Inflammatory macrophage (primary cell): ENCODE results near the gene TMEM187.

ENCODE experiments used
- DNase-seq, 2 donors: peaks; one replicate each; pipeline ENCODE4 v3.0.0-alpha.2; 2020 to 2022

The TMEM187 gene

DNA sequence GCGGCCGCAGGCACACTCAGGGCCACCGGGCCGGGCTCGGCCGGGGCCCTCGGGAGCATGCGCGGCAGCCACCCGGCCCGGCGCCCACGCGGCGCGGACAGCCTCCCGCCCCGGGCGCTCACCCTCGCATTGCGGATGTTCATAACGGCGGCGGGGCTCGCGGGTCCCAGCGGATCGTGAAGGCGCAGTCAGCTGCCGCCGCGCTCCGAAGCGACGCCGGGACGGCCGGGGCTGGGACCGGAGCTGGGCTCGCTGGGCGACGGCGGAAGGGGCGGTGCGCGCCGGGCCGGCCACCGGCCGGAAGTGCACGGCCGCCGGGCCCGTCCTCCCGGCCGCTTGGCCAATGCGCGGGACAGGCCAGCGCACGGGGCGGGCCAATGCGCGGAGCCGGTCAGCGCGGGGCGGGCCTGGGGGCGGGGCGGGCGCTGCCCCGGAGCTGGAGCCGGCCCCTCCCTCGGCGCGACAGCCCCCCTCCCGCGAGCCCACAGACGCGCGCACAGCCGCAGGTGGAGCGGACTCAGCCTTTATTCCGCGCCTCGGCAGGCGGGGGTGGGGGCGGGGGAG, 37.7 kb upstream of the TMEM187 start, which contains the start of gene NAA10:
Gene NAA10 (minus strand): TSS at position 276 of the 564 bp plus-strand sequence. CDS start 133 bp downstream, at position 143.
- DNase-seq: peak; percentile 64 to 82

DNA sequence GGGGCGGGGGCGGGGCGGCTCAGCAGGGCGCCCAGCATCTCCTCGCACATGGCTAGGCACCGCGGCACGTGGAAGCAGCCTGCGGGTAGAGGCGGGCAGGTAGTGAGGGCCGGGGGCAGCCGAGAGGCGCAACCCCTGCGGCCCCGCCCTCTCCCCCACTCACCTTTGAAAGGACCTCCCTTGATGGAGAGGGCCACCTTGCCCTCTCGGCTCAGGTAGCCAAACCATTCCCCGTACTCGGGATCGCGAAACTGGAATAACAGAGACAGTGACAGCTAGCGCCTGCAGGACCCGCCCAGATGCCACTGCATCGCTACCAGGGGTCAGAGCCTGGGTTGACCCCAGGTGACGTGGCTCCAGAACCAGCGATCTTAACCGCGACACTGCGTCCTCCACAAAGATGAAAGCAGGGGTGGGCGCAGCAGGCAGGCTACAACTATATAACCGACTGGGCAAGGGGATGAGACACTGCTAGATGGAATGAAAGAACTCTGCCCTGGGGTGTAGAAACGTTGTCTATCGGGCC, 37.2 kb upstream of the TMEM187 start:
- DNase-seq: peak in 1 of 2 donors; percentile 3

DNA sequence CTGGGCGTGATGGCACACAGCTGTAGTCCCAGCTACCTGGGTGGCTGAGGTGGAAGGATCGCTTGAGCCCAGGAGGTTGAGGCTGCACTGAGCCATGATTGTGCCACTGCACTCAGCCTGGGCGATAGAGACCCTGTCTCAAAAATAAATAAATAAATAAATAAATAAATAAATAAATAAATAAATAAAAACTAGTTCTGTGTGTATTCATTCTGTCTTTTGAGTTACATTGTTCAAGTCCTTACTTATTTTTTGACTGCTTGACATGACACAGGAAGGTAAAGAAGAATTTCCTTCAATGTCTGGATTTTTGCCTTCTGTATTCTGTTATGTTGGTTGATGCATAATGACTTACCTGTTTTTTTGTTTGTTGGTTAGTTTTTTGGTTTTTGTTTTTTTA, 35.5 kb upstream of the TMEM187 start:
- no peak for DNase-seq

DNA sequence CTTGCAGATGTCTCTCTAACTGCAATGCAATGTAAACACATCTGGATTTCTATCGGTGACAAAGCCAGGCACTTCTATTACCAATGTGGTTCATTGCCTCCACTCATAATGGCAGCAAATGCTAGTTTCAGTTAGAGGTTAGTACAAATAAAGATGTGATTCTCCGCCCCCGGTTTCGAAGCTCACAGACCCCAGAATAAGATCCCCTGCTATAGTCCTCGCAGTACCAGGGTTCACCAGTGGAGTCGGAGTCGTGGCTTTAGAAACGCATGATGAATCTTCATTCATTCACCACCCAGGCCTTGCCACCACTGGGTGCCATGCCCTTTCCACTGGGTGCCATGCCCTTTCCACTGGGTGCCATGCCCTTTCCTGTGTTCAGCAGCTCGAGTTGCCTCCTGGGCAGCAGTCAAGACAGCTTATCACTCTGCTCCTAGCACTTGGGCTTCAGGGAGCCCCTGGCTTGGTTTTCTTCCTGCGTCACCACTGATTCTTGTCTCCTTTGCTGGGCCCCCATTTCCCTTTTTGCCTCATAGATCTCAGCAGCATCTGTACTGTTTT, 34.2 kb upstream of the TMEM187 start:
- no peak for DNase-seq

DNA sequence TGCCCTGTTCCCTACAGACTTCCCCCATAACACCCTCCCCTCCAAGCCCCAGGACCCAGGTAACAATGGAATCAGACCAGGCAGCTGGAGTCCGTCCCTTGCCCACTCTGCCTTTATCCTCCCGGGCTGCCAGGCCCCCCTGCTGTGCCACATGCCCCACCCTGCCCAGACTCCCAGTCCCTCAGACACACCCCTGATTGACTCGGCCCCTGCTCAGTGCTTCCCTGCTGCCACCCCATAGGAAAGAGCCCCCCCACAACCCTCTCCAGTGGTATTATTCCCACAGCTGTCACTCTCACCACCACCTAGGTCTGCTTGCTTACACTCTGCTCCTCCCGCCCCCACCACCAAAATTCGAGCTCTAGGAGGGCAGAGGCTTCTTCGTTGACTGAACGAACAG, 33.0 kb upstream of the TMEM187 start:
- no peak for DNase-seq

DNA sequence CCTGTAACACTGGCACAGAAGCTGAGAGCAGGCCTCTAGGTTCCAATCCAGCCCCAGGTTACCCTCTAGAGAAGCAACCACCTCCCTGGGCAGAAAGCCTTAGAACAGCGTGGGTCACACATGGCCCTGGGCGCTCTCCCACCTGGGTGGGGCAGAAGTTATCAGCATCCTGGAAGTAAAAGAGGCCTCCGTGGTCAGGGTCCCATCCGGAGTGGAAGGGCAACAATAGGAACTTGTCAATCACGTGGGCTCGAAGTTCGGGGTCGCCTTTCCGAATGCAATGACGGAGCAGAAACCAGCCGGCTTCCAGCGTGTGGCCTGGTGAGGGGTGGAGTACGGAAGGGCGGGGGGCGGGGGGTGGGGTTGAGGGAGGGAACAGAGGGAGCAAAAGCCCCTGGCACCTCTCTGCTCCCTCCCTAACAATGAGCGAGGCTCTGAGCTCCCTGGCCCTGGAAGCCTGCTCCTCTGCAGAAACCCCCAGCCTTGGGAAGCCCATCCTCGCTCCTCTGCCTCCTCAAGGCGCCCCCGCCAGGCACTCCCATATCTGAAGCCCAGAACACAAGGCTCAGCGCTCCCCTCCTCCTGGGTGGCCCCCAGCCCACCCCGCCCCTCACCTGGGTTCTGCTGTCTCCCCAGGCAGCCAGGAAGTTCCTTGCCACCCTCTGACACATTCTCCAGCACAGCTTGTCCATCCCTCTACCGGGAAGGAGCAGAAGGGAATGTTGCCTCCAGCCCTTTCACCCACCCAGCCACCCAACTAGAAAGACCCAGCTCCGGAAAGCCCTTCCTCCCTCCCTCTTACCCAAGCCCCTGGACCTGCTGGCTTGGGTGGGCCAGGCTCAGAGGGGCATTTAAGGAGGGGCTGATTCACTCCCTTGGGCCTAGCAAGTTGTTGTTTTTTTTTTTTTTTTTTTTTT, 31.0 kb upstream of the TMEM187 start:
- DNase-seq: no peak

DNA sequence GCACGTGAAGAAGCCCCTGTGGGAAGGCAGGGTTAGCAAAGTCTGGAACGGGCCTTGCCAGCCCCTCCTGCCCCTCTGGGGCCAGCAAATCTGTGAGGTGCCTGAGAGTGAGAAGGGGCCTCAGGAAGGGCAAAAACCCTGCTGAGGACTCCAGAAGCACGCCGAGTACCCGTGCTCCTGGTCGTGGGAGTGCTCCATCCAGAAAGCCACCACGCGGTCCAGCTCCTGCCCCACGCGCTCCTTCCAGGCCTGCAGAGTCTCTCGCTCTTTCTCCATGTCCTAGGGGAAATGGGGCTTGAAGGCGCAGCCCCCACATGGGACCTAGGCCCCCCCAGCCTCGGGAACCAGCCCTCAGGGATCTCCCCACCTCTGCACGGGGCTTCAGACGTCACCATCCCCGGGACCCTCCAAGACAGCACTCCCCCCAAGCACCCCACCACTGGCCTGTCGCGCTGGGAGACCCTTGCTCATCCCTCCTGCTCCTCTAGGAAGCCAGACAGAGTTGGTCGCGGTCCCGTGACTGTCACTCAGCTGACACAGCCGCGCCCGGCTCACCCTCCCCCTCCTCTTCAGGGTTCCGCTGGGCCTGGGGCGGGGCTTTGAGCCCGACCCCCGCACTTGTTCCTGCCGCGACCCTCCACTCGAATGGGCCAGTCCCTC, 28.3 kb upstream of the TMEM187 start, which contains the start of gene RENBP:
Gene RENBP (minus strand): TSS at position 504 of the 660 bp plus-strand sequence. CDS start 33 bp downstream, at position 471.
- DNase-seq: peak; percentile 62 to 74

DNA sequence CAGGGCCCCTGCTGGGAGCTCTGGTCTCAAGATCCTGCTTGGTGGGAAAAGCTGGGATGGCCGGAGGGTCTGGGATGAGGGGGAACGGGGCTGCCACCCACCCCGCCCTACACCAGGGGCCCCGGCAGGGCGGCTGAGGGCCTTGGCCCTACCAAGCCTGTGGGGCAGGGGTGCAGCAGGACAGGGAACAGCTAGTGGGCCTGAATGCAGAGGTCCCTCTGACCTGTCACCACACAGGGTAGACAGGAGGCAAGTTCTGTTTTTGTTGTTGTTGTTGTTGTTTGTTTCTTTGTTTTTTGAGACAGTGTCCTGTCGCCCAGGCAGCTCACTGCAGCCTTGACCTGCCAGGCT, 27.8 kb upstream of the TMEM187 start:
- DNase-seq: no peak

DNA sequence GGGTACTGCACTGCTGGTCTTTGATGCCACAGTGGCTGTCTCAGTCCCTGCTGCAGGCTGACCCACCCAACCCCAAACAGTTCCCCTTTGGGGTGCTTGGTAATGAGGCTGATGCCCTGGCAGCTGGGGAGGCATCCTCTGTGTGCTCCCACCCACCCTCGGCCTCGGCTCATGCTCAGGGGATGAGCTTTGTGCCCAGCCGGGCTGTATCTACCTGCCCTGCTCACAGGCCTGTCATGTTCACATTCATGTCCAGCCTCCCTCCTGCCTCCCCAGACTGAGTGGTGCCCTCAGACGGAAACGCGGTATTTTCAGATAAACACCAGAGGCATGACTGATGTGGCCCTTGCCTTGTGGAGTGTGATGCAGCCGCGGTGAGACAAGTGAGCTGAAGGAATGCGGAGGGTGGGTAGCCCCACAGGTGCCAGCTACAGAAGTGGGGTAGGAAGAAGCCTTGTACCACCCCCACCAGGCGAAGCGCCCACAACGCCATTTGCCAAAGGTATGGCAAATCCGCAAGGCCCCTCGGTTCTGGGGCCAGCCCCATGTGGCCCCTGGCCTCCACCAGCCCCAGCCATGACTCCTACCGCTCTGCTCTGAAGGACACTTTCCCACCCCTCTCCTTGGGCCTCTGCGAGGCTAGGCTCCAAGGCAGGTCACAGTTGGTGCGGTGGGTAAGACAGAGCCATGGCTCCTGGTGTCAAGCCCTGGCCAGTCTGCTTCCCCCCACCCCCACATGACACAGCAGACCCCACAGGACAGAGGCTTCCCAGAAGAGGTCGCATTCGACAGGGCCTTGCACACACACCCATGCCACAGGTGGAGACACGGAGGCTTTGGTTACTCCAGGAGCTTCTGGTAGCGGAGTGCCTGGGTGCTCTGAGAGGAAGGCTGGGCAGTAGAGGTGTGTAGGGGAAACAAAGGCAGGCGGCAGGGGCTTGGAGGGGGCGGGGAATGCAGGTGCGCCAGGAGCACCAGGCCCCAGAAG, 26.3 kb upstream of the TMEM187 start:
- DNase-seq: no peak

DNA sequence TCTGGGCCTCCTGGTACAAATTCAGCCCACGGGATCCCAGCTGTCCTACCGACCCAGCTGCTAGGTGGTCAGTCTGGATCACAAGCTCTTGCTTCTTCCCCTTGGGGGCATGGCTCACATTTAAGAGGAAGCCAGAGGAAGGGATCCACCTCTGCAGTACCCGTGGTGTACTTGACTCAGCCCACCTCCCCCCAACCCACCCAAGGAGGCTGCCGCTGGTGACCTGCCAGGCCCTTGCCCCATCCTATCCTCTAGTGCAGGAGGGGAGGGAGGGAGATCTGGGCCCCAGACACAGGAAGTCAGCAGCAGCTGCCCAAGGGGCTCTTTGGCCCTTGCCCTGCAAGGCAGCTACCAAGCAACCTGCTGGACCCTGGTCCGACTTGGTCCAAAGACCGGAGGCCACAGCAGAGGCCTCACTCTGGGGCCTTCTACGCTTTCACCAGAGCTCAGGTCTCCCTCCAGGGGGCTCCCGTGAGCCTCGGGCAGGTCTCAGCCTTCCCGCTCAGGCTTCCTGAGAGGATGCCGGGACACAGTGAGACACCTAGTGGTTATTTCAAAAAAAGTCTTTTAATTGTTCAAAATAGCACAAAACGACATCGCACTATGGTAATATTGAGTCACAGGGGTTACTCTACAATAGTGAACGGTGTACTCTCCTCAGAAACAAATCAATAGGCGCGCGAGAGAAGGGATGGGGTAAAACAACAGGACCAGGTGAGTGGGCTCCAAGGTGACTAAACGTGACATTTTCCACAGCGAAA, 25.4 kb upstream of the TMEM187 start:
- DNase-seq: peak; percentile 74 to 79

DNA sequence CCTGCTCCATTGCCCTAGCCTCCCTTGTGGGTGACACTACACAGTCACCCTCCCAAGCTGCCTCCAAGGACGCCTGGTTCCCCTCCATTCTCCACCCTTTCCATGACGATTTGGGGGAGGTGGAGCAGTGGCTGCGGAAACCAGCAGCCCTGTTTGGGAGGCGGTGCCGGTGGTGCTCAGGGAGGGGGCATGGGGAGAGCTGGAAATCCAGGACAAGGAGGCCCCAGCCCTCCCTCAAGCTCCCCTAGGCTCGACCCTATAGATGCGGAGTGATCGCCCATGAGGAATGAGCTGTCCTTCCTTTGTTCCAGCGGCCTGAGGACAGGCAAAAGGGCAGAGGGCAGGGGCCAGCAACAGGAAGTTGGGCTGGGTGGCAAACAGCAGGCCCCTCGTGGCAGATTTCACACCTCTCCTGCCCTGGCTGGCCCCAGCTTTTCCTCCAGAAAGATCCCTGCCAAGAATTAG, 24.5 kb upstream of the TMEM187 start:
- DNase-seq: no peak

DNA sequence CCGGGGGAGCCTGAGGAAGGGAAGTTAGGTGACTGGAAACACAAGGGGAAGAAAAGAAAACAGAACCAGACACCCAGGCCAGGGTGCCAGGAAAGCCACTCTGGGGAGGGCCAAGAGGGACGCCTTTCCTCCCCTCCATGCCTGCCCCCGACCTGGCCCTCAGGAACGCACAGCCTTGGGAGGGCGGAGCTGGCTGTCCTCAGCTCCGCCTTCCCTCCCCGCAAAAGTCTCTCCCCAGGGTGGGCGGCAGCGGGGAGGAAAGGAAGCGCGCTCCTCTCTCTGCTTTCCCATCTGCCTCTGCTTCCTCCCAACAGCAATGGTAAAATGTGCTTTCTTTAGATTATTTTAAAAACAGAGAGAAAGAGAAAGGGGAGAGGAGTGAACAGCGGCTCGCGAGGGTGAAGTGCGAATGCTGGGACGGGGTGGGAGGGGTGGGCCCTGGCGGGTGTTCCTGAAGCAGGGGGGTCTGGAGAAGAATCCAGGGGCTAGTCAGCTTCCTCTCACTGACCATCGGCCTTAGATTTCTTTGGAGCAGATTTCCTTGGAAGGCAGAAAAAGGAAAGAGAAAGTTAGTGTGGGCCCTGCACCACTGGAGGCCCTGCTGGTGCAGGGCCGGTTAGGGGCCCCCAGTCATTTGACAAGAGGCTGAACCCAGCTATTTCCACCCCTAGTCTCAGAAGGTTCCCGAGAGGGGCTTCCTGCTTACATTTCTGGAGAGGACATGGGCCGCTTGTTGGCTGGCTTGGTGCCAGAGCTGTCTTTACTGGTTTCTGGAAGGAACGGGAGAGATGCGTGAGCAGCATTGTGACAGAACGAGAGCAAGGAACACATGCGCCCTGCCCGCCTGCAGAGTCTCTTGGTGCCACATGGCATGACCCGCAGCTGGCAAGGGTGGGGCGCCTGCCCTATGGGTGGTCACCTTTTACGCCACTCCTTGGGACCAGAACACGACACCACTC, 23.4 kb upstream of the TMEM187 start:
- DNase-seq: no peak

DNA sequence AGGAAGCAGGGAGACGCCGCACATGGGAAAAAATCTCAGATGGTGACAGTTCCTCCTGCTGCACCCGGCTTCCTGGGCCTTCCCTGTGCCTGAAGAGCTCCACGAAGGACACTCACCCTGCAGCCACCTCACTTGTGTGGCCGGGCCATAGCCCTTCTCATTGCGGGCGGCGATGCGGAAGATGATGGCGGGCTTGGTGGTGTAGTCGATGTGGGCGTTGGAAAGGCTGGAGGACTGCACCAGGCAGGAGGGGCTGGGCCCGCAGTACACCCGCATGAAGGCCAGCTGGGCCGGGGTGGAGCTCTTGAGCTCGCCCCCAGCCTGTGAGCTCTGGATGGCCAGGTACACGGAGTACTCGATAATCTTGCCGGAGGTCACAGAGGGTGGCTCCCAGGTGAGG, 22.4 kb upstream of the TMEM187 start:
- DNase-seq: no peak

DNA sequence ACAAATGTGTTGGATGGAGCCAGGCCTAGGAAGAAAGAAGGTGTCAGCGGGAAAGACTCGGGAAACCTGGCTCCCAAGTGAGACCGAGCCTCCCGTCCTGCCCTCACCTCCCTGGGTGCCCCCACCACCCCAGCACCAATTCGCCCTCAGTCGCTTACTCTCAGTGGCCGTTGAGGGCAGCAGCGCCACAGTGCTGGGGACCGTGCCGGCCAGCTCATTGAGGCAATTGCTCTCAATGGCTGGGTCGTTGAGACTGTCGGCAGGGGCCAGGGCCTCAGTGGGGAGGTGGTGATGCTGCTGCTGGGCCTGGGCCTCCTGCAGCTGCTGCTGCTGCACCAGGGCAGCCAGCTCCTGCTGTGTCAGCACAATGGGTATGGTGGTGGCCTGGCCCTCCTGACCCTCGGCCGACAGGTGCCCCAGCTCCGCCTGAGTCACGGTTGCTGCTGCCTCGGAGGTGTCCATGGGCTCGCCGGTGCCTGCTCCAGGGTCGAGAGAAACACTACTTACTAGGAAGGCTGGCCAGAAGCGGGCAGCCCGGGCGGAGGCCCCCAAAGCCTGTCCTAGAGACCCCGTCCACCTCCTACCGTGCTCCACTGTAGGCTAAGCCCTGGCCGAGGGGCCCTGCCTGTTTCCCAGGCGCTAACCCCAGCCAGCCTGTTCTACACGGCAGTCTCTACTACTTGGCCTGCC, 20.7 kb upstream of the TMEM187 start:
- no peak for DNase-seq

DNA sequence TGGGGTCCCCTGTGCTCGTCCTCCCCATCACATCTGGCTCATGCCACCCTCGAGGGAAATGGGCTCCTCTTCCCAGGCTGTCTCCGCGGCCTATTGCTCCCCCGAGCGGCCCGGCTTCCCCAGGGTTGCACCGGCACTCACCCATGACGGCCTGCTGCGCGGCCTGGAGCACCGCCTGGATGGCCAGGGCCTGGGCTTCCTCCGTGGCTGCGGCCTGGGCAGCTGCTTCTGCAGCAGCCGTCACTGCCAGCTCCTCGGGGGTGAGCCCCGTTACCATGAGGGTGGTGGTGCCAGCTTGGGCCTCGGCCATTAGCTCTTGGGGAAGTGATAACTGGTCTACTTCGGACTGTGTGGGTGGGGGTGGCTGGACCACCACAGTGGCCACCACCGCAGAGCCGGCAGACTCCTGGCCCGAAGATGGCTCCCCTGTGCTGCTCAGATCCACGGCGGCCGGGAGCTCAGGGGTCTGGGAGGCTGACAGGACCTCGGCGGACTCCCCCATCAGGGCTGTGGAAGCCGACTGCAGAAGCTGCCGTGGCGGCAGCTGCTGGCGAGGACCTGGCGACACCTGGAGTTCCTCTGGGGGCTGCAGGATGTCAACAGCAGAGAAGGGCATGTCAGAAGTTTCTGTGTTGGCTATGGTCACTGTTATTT, 20.1 kb upstream of the TMEM187 start:
- no peak for DNase-seq

DNA sequence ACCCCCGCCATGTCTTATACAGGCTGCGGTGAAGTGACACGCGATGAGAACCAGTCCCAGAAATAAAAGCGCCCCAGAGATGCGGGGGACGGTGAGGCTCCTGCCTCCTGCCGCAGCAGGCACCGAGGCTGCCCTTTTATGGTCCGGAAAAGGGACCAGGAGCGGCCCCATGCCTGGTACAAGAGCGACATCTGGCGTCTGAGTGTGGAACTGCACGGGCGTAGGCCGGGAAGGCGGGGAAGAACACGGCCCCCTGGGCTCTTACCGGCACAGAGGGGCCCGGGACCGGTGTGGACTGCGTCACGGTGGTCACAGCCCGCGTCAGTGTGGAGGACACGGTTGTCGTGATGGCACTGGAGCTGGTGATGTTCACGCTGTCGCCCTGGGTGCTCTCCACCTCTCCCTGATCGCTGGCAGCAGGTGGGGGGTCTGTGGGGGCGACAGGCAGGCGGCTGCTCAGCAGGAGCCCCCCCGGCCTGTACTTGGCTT, 19.2 kb upstream of the TMEM187 start:
- DNase-seq: peak; percentile 62

DNA sequence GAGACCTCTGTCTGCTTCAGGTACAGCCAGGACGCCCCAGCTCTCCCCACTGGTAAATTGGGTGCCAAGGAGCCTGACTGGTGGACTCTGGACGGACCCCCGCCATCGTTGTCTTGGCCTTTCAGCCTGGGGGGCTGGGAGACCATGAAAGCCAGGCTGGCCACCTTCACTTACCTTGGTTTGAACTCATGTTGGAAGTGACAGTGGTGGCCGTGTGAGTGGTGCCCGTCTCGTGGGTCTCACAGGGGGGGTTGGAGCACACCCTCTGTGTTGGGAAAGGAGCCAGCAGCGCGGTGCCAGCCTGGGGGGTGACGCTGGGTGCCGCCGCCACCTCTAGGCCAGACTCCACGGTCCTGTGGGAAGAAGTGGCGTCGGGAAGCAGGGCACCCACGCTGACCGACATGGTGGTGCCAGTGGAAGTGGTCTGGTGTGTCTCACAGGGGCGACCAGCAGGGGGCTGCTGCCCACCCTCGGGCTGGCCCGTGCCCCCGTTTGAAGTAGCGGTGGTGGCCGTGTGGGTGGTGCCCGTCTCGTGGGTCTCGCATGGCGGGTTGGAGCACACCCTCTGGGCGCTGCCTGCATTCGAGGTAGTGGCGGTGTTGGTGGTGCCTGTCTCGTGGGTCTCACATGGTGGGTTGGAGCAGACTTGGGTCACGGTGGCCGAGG, 18.5 kb upstream of the TMEM187 start:
- no peak for DNase-seq
